ENCODE results near the gene LDLRAD1. TPM values are rescaled to one million over a fixed set of nuclear protein-coding genes. Genes with fewer than 3 reads are reported as not detected.
A peak's percentile ranks its signal among the peaks of the same experiment; 100 is the strongest.

The LDLRAD1 gene
- total RNA-seq, 1 experiment from 2014 or later: not detected

GRCh38 chr1:53982034-53982762, 35.8 kb downstream of the LDLRAD1 start:
- H3K36me3 Mint-ChIP-seq (ENCODE audit: insufficient read depth, unreplicated experiment): no peaks in the 10 kb centered on the region
- POLR2A ChIA-PET: no interaction called here
- H3K27me3 Mint-ChIP-seq (ENCODE audit: insufficient read depth, unreplicated experiment): no peaks in the 10 kb centered on the region
- CTCF ChIA-PET: interaction anchor here (1.1 kb wide), 1 partner anchor 103 kb away, joined by 3 read pairs; no protein-coding TSS in a partner anchor
- H3K4me3 Mint-ChIP-seq (ENCODE audit: unreplicated experiment): peak overlapping the region; percentile 34
- H3K4me1 Mint-ChIP-seq (ENCODE audit: insufficient read depth, unreplicated experiment): no peaks in the 10 kb centered on the region
- H3K27ac Mint-ChIP-seq (ENCODE audit: low read depth, unreplicated experiment): no peak overlapping the region
- intact Hi-C loops (cut with micrococcal nuclease): no loop called here
- H3K9me3 Mint-ChIP-seq (ENCODE audit: unreplicated experiment): no peaks in the 10 kb centered on the region
- BruUV-seq (replicated peaks): no TSS peak
- no peak for DNase-seq (ENCODE audit: unreplicated experiment)
- no peak for TF ChIP-seq CTCF (IDR thresholded peaks at IDR 0.05; ENCODE audit: unreplicated experiment)

- TF ChIP-seq CTCF (IDR thresholded peaks at IDR 0.05; ENCODE audit: unreplicated experiment): no peak
- no TSS peak for BruUV-seq (replicated peaks)
- no peaks in the 10 kb centered on the region for H3K9me3 Mint-ChIP-seq (ENCODE audit: unreplicated experiment)
- H3K27ac Mint-ChIP-seq (ENCODE audit: low read depth, unreplicated experiment): no peak overlapping the region
- no peaks in the 10 kb centered on the region for H3K4me1 Mint-ChIP-seq (ENCODE audit: insufficient read depth, unreplicated experiment)
- DNase-seq (ENCODE audit: unreplicated experiment): no peak
- no peaks in the 10 kb centered on the region for H3K27me3 Mint-ChIP-seq (ENCODE audit: insufficient read depth, unreplicated experiment)
- POLR2A ChIA-PET: no interaction called here
- H3K4me3 Mint-ChIP-seq (ENCODE audit: unreplicated experiment): no peak overlapping the region
- CTCF ChIA-PET: no interaction called here
- intact Hi-C loops (cut with micrococcal nuclease): no loop called here
- no peaks in the 10 kb centered on the region for H3K36me3 Mint-ChIP-seq (ENCODE audit: insufficient read depth, unreplicated experiment)
Measured at GRCh38 chr1:53981220-53981619, 36.8 kb downstream of the LDLRAD1 start.

- TF ChIP-seq CTCF (IDR thresholded peaks at IDR 0.05; ENCODE audit: unreplicated experiment): no peak
- CTCF ChIA-PET: interaction anchor here (0.6 to 1.0 kb wide), 2 partner anchors 8 to 101 kb away, joined by 3 read pairs; no protein-coding TSS in a partner anchor
- H3K27ac Mint-ChIP-seq (ENCODE audit: low read depth, unreplicated experiment): no peak overlapping the region
- intact Hi-C loops (cut with micrococcal nuclease): no loop called here
- no peak for DNase-seq (ENCODE audit: unreplicated experiment)
- H3K4me1 Mint-ChIP-seq (ENCODE audit: insufficient read depth, unreplicated experiment): no peaks in the 10 kb centered on the region
- no peaks in the 10 kb centered on the region for H3K9me3 Mint-ChIP-seq (ENCODE audit: unreplicated experiment)
- H3K27me3 Mint-ChIP-seq (ENCODE audit: insufficient read depth, unreplicated experiment): no peaks in the 10 kb centered on the region
- POLR2A ChIA-PET: no interaction called here
- peaks cover 5% of the 10 kb centered on the region for H3K36me3 Mint-ChIP-seq (ENCODE audit: insufficient read depth, unreplicated experiment)
- BruUV-seq (replicated peaks): no TSS peak
- H3K4me3 Mint-ChIP-seq (ENCODE audit: unreplicated experiment): no peak overlapping the region
Measured at GRCh38 chr1:53979712-53980450, 38.1 kb downstream of the LDLRAD1 start.

- Mint-ChIP-seq H3K9me3 (ENCODE audit: unreplicated experiment) (no peaks in the 10 kb centered on the region), H3K27ac (ENCODE audit: low read depth, unreplicated experiment) (no peak overlapping the region), H3K27me3 (ENCODE audit: insufficient read depth, unreplicated experiment) (no peaks in the 10 kb centered on the region), H3K4me3 (ENCODE audit: unreplicated experiment) (no peak overlapping the region), H3K36me3 (ENCODE audit: insufficient read depth, unreplicated experiment) (peaks cover 21% of the 10 kb centered on the region), H3K4me1 (ENCODE audit: insufficient read depth, unreplicated experiment) (no peaks in the 10 kb centered on the region)
- DNase-seq (ENCODE audit: unreplicated experiment): no peak
- intact Hi-C loops (cut with micrococcal nuclease): no loop called here
- TF ChIP-seq CTCF (IDR thresholded peaks at IDR 0.05; ENCODE audit: unreplicated experiment): no peak
- POLR2A ChIA-PET: no interaction called here
- no TSS peak for BruUV-seq (replicated peaks)
- CTCF ChIA-PET: interaction anchor here (0.6 to 1.2 kb wide), 3 partner anchors 104 to 569 kb away, joined by 3 to 4 read pairs (median 3); no protein-coding TSS in a partner anchor
Measured at GRCh38 chr1:53975861-53976260, 42.1 kb downstream of the LDLRAD1 start.
